OCI-LY3 (cell line): ENCODE results near the gene ANKH.
"Not testable (repeated sequence)": the region's sequence is repeated elsewhere in the genome, so short reads cannot be mapped to it uniquely, and the experiment has no call there.

Experiments used
- H2AFZ ChIP-seq: fragments of 200-600, 300-600 bp; shearing (Covaris generic); 2 replicates; pipeline ENCODE4 v1.6.0; 2014; ENCODE audit warnings: antibody characterized with exemption, low read depth, low read length
- H3K27ac ChIP-seq: fragments of 200-600, 300-600 bp; sonication (generic); 2 replicates; pipeline ENCODE4 v1.5.1; 2014; ENCODE audit warnings: mild to moderate bottlenecking, low read length, moderate library complexity, mixed read lengths
- H3K27me3 ChIP-seq: fragments of 200-600, 300-600 bp; sonication (generic); 2 replicates; pipeline ENCODE4 v1.6.1; 2014; ENCODE audit warnings: low read depth, low read length, mixed read lengths
- H3K36me3 ChIP-seq: fragments of 200-600, 300-600 bp; sonication (generic); replicated peaks from 2 replicates; pipeline ENCODE3; 2014; ENCODE audit warnings: low read depth, low read length, mixed read lengths
- H3K4me1 ChIP-seq: fragments of 300-600, 200-600 bp; sonication (generic); 2 replicates; pipeline ENCODE4 v1.6.1; 2014; ENCODE audit warnings: low read length, mixed read lengths
- H3K4me2 ChIP-seq: fragments of 200-600, 300-600 bp; sonication (generic); 2 replicates; pipeline ENCODE4 v1.6.1; 2014; ENCODE audit warnings: low read length, mixed read lengths
- H3K4me3 ChIP-seq: fragments of 300-600, 200-600 bp; sonication (generic); 2 replicates; pipeline ENCODE4 v1.5.1; 2014; ENCODE audit warnings: antibody characterized with exemption, mild to moderate bottlenecking, low read length, moderate library complexity
- H3K79me2 ChIP-seq: fragments of 300-600, 200-600 bp; shearing (Covaris generic); 2 replicates; pipeline ENCODE4 v1.6.1; 2014; ENCODE audit warnings: mild to moderate bottlenecking, low read length, mixed read lengths
- H3K9ac ChIP-seq: fragments of 300-600, 200-600 bp; shearing (Covaris generic); 2 replicates; pipeline ENCODE4 v1.6.0; 2014; ENCODE audit warnings: mild to moderate bottlenecking, low read length, moderate library complexity
- H3K9me3 ChIP-seq: fragments of 200-600, 300-600 bp; shearing (Covaris generic); 2 replicates; pipeline ENCODE4 v1.6.1; 2014; ENCODE audit warnings: low read length, mixed read lengths; ENCODE audit not compliant: insufficient read depth
- H4K20me1 ChIP-seq: fragments of 200-600, 300-600 bp; sonication (generic); 2 replicates; pipeline ENCODE4 v1.6.1; 2016; ENCODE audit warnings: low read length, mixed read lengths; ENCODE audit not compliant: insufficient read depth
- EZH2phosphoT487 ChIP-seq: fragments of 200-600 bp; shearing (Covaris generic); IDR thresholded peaks from 2 replicates; pipeline ENCODE4 v1.6.1; 2018; ENCODE audit warnings: antibody characterized with exemption, mixed run types, low read depth
- TF ChIP-seq, protein P1 (sequence below): fragments of 200-600, 300-600 bp; sonication (generic); IDR thresholded peaks from 2 replicates; pipeline ENCODE4 v1.5.1; 2014; ENCODE audit warnings: antibody characterized with exemption, low read length, low read depth

The ANKH gene

GRCh38 chr5:14850419-14851049 is 21.0 kb downstream of the ANKH start:
- Histone ChIP-seq H3K27ac (no peak overlapping the region), H3K79me2 (no peaks in the 10 kb centered on the region), H3K4me2 (no peak overlapping the region), H3K27me3 (no peaks in the 10 kb centered on the region), H3K4me3 (no peak overlapping the region), H4K20me1 (no peaks in the 10 kb centered on the region), H3K36me3 (no peaks in the 10 kb centered on the region), H3K9me3 (no peaks in the 10 kb centered on the region), H3K9ac (no peak overlapping the region), H3K4me1 (peaks cover 7% of the 10 kb centered on the region), H2AFZ (no peak overlapping the region)
- TF ChIP-seq, protein P1, sequence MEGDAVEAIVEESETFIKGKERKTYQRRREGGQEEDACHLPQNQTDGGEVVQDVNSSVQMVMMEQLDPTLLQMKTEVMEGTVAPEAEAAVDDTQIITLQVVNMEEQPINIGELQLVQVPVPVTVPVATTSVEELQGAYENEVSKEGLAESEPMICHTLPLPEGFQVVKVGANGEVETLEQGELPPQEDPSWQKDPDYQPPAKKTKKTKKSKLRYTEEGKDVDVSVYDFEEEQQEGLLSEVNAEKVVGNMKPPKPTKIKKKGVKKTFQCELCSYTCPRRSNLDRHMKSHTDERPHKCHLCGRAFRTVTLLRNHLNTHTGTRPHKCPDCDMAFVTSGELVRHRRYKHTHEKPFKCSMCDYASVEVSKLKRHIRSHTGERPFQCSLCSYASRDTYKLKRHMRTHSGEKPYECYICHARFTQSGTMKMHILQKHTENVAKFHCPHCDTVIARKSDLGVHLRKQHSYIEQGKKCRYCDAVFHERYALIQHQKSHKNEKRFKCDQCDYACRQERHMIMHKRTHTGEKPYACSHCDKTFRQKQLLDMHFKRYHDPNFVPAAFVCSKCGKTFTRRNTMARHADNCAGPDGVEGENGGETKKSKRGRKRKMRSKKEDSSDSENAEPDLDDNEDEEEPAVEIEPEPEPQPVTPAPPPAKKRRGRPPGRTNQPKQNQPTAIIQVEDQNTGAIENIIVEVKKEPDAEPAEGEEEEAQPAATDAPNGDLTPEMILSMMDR, result no peak
- TF ChIP-seq EZH2phosphoT487, result no peak

DNA sequence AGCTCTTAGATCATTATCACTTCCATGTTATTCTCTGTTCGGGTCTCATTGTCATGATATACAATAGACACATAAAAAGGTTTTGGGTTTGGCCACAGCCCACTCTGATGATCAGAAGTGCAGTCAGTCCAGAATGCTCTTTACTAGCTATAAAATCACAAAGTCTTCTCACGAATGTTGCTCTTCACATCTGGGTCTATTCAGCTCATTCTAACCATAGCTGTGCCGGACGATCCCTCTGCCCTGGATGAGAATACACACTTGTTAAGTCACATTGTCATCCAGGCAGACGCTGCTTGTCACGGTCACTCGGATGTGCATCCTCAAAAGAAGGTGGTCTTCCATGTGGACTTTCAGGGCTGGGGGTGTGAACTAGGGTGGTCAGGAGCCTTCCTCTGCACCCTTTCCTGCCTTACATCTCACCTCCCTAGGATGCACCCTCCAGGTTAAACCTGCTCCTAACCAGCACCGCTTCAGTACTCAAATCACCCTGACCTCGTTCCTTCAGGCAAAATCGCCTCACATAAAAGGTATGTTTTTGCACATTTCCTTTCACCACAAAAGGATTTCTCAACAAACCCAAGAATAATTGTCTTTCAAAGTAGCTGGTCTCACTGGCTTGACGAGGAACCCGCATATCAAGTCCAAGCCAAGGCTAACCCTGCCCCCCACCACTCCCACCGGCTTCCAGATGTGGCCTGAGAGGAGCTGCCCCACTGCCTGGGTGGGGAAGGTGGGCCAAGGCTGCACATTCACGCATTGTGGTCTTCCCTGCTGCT is 21.9 kb downstream of the ANKH start:
- H3K9me3 ChIP-seq, result no peaks in the 10 kb centered on the region
- no peak overlapping the region for H2AFZ ChIP-seq
- peaks cover 7% of the 10 kb centered on the region for H3K4me1 ChIP-seq
- H3K79me2 ChIP-seq, result no peaks in the 10 kb centered on the region
- no peaks in the 10 kb centered on the region for H3K36me3 ChIP-seq
- no peak overlapping the region for H3K4me2 ChIP-seq
- H3K9ac ChIP-seq, result no peak overlapping the region
- no peak overlapping the region for H3K27ac ChIP-seq
- H4K20me1 ChIP-seq, result no peaks in the 10 kb centered on the region
- no peak overlapping the region for H3K4me3 ChIP-seq
- H3K27me3 ChIP-seq, result no peaks in the 10 kb centered on the region
- TF ChIP-seq, protein P1, result no peak
- no peak for TF ChIP-seq EZH2phosphoT487

DNA sequence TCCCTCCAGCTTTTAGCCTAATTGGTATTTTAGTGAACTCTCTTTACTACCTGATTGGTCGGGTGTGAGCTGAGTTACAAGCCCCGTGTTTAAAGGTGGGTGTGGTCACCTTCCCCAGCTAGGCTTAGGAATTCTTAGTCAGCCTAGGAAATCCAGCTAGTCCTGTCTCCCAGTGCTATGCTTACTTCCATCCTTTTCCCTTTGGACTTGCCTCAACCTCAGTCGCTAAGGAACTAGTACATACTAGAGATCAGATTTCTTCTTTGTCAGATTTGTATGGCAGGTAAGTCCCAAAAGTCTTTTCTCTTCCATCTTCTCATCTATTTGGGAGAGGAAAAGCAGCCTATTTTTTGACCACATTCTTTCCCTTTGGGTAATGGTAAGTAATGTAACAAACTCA is 22.6 kb downstream of the ANKH start:
- H3K4me1 ChIP-seq, H3K36me3 ChIP-seq, H3K9me3 ChIP-seq, H2AFZ ChIP-seq, H3K79me2 ChIP-seq, H3K9ac ChIP-seq, H3K4me2 ChIP-seq, H4K20me1 ChIP-seq, H3K27ac ChIP-seq, H3K4me3 ChIP-seq, H3K27me3 ChIP-seq: not testable (repeated sequence)

DNA sequence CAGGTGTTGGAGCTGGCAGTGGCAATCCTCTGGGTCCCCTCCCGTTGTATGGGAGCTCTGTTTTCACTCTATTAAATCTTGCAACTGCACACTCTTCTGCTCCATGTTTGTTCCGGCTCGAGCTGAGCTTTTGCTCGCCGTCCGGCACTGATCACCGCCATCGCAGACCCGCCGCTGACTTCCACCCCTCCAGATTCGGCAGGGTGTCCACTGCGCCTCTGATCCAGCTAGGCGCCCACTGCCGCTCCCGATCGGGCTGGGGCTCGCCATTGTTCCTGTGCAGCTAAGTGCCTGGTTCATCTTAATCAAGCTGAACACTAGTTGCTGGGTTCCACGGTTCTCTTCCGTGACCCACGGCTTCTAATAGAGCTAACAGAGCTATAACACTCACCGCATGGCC is 23.2 kb downstream of the ANKH start:
- H3K36me3 ChIP-seq, result no peaks in the 10 kb centered on the region
- H3K79me2 ChIP-seq, result no peaks in the 10 kb centered on the region
- H3K4me1 ChIP-seq, result peaks cover 7% of the 10 kb centered on the region
- no peak overlapping the region for H3K27ac ChIP-seq
- no peaks in the 10 kb centered on the region for H4K20me1 ChIP-seq
- TF ChIP-seq EZH2phosphoT487, result no peak
- TF ChIP-seq, protein P1, result no peak
- no peaks in the 10 kb centered on the region for H3K27me3 ChIP-seq
- no peak overlapping the region for H3K9ac ChIP-seq
- no peak overlapping the region for H3K4me3 ChIP-seq
- H3K9me3 ChIP-seq, result no peaks in the 10 kb centered on the region
- H2AFZ ChIP-seq, result no peak overlapping the region
- no peak overlapping the region for H3K4me2 ChIP-seq
